Breast epithelium (tissue), 4 donors: ENCODE measurements around the gene PTGFRN. TPM values are rescaled to one million over a fixed set of nuclear protein-coding genes. Genes with fewer than 3 reads are reported as not detected.

Experiments
- DNase-seq, 2 donors: peaks; one replicate each; pipeline ENCODE4 v3.0.0-alpha.2; 2019; ENCODE audit warnings: low spot score in 2 of 2
- H3K27ac ChIP-seq, 2 donors: fragments of 200-600 bp; sonication (generic) in 1 of 2; one replicate each; pipeline ENCODE4 v1.5.1; 2016 to 2019; ENCODE audit warnings: mild to moderate bottlenecking in 1 of 2
- H3K27me3 ChIP-seq, 2 donors: fragments of 200-600 bp; sonication (generic) in 1 of 2; one replicate each; pipeline versions ENCODE4 v1.5.1 to v1.6.0; 2017 to 2019; ENCODE audit warnings: control low read depth in 1 of 2, mild to moderate bottlenecking in 1 of 2
- H3K36me3 ChIP-seq: fragments of 200-600 bp; one replicate; pipeline ENCODE4 v1.5.1; 2019
- H3K4me1 ChIP-seq, 2 donors: fragments of 200-600 bp; sonication (generic); one replicate each; pipeline ENCODE4 v1.5.1; 2016 to 2019; ENCODE audit warnings: control low read depth in 1 of 2
- H3K4me3 ChIP-seq, 3 donors: fragments of 200-600 bp; sonication (generic); 1 replicate in 2 of 3; 2 replicates in 1 of 3; pipeline ENCODE4 v1.5.1; 2016 to 2019; ENCODE audit warnings: mild to moderate bottlenecking in 3 of 3, moderate library complexity in 2 of 3
- H3K9me3 ChIP-seq, 2 donors: fragments of 200-600 bp; sonication (generic) in 1 of 2; one replicate each; pipeline ENCODE4 v1.5.1; 2016 to 2019; ENCODE audit warnings: control low read depth in 1 of 2
- CTCF ChIP-seq, 3 donors: fragments of 450-650 bp; IDR thresholded peaks; one replicate each; pipeline ENCODE4 v1.5.1; 2016 to 2017; ENCODE audit warnings: antibody characterized with exemption in 3 of 3, mild to moderate bottlenecking in 3 of 3, moderate library complexity in 3 of 3
- POLR2A ChIP-seq: fragments of 450-650 bp; IDR thresholded peaks from one replicate; pipeline ENCODE4 v1.6.1; 2016; ENCODE audit warnings: antibody characterized with exemption, mild to moderate bottlenecking, moderate library complexity
- POLR2AphosphoS5 ChIP-seq, 3 donors: sonication (generic); formaldehyde crosslinking; IDR thresholded peaks; one replicate each; pipeline ENCODE4 v1.6.1; 2017; ENCODE audit warnings: antibody characterized with exemption in 3 of 3
- intact Hi-C: fragments of 100-400 bp; cut with DNase I; formaldehyde crosslinking; loops from one replicate; pipeline ENCODE4 v1.15.1; 2023; ENCODE audit warnings: low total_unique reads
- total RNA-seq, 3 donors: library from RNA; depleted of rRNA; stranded (reverse); fragments of >200 nt; gene quantifications; one replicate each; pipeline ENCODE4 v1.1.0, GENCODE V29; 2016

PTGFRN gene
- total RNA-seq, 3 donors from 2014 or later, result 10.6 to 30.8 (median 24.3) TPM

- Histone ChIP-seq H3K27me3 (no peaks in the 10 kb centered on the region), H3K36me3 (no peaks in the 10 kb centered on the region), H3K4me3 (peak overlapping the region in 2 of 3 donors; percentile 78 to 93), H3K27ac (no peak overlapping the region), H3K9me3 (no peaks in the 10 kb centered on the region), H3K4me1 (peaks cover 0 to 9% of the 10 kb centered on the region in 2 donors)
- TF ChIP-seq CTCF (IDR thresholded peaks at IDR 0.05) (no peak), POLR2A (no peak)
- DNase-seq, result no peak
- intact Hi-C loops, result no loop called here
These were observed 2.2 kb downstream of the PTGFRN start for GRCh38 chr1:116911779-116912469.

DNA sequence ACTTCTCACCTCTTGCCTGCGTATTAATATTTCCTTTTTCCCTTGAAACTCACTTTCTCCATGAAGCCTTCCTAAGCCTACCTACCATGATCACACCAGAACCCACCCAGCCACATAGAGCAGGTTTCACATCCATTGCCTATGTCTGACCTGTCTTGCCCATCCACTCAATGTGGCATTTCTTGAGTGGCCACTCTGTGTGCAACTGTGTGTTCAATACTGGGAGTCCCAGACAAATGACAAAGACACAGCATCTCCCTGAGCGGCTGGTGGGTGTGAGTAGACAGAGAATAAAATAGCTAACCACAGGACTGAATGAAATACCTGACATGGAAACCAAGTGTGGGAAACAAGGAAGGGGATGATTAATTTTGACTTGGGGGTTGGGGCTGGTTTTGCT is 3.1 kb downstream of the PTGFRN start:
- TF ChIP-seq CTCF (IDR thresholded peaks at IDR 0.05), result no peak
- TF ChIP-seq POLR2A, result no peak
- no peak for TF ChIP-seq POLR2AphosphoS5 (IDR thresholded peaks at IDR 0.05)
- no peak overlapping the region for H3K4me3 ChIP-seq
- no peaks in the 10 kb centered on the region for H3K9me3 ChIP-seq
- H3K27me3 ChIP-seq, result no peaks in the 10 kb centered on the region
- no peak for DNase-seq
- H3K4me1 ChIP-seq, result peaks cover 0 to 9% of the 10 kb centered on the region in 2 donors
- no peaks in the 10 kb centered on the region for H3K36me3 ChIP-seq
- H3K27ac ChIP-seq, result no peak overlapping the region
- intact Hi-C loops, result no loop called here

GRCh38 chr1:116913941-116914340 is 4.2 kb downstream of the PTGFRN start:
- Histone ChIP-seq H3K4me1 (peaks cover 0 to 9% of the 10 kb centered on the region in 2 donors), H3K27me3 (no peaks in the 10 kb centered on the region), H3K9me3 (no peaks in the 10 kb centered on the region), H3K36me3 (no peaks in the 10 kb centered on the region), H3K27ac (no peak overlapping the region), H3K4me3 (no peak overlapping the region)
- TF ChIP-seq POLR2A, result no peak
- no peak for TF ChIP-seq CTCF (IDR thresholded peaks at IDR 0.05)
- no peak for TF ChIP-seq POLR2AphosphoS5 (IDR thresholded peaks at IDR 0.05)
- intact Hi-C loops, result no loop called here
- DNase-seq, result no peak

GRCh38 chr1:116914667-116915066 is 5.0 kb downstream of the PTGFRN start:
- peak overlapping the region in 2 of 3 donors; percentile 23 to 29 for H3K4me3 ChIP-seq
- H3K36me3 ChIP-seq, result no peaks in the 10 kb centered on the region
- no peak overlapping the region for H3K27ac ChIP-seq
- no peak for TF ChIP-seq CTCF (IDR thresholded peaks at IDR 0.05)
- TF ChIP-seq POLR2A, result no peak
- no peak for TF ChIP-seq POLR2AphosphoS5 (IDR thresholded peaks at IDR 0.05)
- DNase-seq, result no peak
- H3K27me3 ChIP-seq, result no peaks in the 10 kb centered on the region
- peaks cover 0 to 9% of the 10 kb centered on the region in 2 donors for H3K4me1 ChIP-seq
- intact Hi-C loops, result no loop called here
- H3K9me3 ChIP-seq, result no peaks in the 10 kb centered on the region

GRCh38 chr1:116915086-116915661 is 5.5 kb downstream of the PTGFRN start:
- peaks cover 0 to 9% of the 10 kb centered on the region in 2 donors for H3K4me1 ChIP-seq
- DNase-seq, result no peak
- H3K27me3 ChIP-seq, result no peaks in the 10 kb centered on the region
- TF ChIP-seq POLR2A (no peak), POLR2AphosphoS5 (IDR thresholded peaks at IDR 0.05) (no peak), CTCF (IDR thresholded peaks at IDR 0.05) (no peak)
- no peak overlapping the region for H3K27ac ChIP-seq
- intact Hi-C loops, result no loop called here
- H3K36me3 ChIP-seq, result no peaks in the 10 kb centered on the region
- H3K4me3 ChIP-seq, result peak overlapping the region in 2 of 3 donors; percentile 23 to 29
- no peaks in the 10 kb centered on the region for H3K9me3 ChIP-seq
